Measurements from ENCODE around the gene LILRA6. TPM values are rescaled to one million over a fixed set of nuclear protein-coding genes. Genes with fewer than 3 reads are reported as not detected.
"Not testable (repeated sequence)": the region's sequence is repeated elsewhere in the genome, so short reads cannot be mapped to it uniquely, and the experiment has no call there.

LILRA6 gene
- total RNA-seq, 1 experiment from 2014 or later: not detected

DNA sequence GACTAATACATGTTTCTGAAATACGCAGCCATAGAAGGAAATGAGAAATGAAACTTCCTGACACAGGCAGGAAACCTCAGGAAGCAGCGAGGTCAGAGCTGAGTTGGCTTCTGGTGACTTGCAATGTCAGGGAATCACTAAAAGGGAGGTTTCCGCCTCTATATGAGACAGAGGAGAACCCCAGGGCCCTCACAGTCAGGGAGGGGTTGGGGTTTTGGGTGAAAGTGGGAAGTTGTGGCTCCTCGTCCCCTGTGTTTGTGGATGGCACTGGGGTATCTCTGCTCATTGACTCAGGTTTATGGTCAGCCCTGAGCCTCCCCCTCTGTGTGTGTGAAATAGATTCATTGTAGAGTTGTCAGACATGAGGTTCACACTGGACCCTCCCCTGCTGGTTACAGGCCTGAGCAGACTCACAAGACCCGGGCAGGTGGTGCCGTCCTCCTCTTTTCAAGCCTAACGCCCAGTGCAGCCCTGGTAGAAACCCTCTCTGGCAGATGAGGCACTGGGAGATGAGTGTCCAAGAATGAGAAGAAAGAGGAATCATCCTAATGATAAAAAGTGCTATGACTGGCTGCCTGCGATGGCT lies 5.5 kb upstream of the LILRA6 start:
- Mint-ChIP-seq H3K27me3 (ENCODE audit: insufficient read depth, unreplicated experiment) (peaks cover 28% of the 10 kb centered on the region), H3K36me3 (ENCODE audit: insufficient read depth, unreplicated experiment) (no peaks in the 10 kb centered on the region), H3K9me3 (ENCODE audit: unreplicated experiment) (no peaks in the 10 kb centered on the region), H3K4me1 (ENCODE audit: low read depth, unreplicated experiment) (no peaks in the 10 kb centered on the region), H3K4me3 (ENCODE audit: unreplicated experiment) (no peak overlapping the region), H3K27ac (ENCODE audit: unreplicated experiment) (no peak overlapping the region)
- Histone ChIP-seq H3K4me1 (no peaks in the 10 kb centered on the region), H3K4me3 (ENCODE audit: low read depth, low read length) (no peak overlapping the region), H3K36me3 (ENCODE audit: control insufficient read depth, insufficient read depth, low read length) (no peaks in the 10 kb centered on the region), H3K27me3 (replicated peaks; ENCODE audit: control insufficient read depth, insufficient read depth, low read length) (no peaks in the 10 kb centered on the region), H3K9me3 (no peaks in the 10 kb centered on the region)
- DNase-seq: no peak
- TF ChIP-seq, protein P1, sequence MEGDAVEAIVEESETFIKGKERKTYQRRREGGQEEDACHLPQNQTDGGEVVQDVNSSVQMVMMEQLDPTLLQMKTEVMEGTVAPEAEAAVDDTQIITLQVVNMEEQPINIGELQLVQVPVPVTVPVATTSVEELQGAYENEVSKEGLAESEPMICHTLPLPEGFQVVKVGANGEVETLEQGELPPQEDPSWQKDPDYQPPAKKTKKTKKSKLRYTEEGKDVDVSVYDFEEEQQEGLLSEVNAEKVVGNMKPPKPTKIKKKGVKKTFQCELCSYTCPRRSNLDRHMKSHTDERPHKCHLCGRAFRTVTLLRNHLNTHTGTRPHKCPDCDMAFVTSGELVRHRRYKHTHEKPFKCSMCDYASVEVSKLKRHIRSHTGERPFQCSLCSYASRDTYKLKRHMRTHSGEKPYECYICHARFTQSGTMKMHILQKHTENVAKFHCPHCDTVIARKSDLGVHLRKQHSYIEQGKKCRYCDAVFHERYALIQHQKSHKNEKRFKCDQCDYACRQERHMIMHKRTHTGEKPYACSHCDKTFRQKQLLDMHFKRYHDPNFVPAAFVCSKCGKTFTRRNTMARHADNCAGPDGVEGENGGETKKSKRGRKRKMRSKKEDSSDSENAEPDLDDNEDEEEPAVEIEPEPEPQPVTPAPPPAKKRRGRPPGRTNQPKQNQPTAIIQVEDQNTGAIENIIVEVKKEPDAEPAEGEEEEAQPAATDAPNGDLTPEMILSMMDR (IDR thresholded peaks at IDR 0.05; ENCODE audit: insufficient read depth in 1 of 2, low read depth in 1 of 2, low read length in 1 of 2, severe bottlenecking in 1 of 2, unreplicated experiment in 1 of 2): no peak
- ChIA-PET POLR2A (no interaction called here), CTCF (no interaction called here)
- no TSS peak for BruUV-seq (replicated peaks)
- intact Hi-C loops (cut with micrococcal nuclease; ENCODE audit: unreplicated experiment): no loop called here

DNA sequence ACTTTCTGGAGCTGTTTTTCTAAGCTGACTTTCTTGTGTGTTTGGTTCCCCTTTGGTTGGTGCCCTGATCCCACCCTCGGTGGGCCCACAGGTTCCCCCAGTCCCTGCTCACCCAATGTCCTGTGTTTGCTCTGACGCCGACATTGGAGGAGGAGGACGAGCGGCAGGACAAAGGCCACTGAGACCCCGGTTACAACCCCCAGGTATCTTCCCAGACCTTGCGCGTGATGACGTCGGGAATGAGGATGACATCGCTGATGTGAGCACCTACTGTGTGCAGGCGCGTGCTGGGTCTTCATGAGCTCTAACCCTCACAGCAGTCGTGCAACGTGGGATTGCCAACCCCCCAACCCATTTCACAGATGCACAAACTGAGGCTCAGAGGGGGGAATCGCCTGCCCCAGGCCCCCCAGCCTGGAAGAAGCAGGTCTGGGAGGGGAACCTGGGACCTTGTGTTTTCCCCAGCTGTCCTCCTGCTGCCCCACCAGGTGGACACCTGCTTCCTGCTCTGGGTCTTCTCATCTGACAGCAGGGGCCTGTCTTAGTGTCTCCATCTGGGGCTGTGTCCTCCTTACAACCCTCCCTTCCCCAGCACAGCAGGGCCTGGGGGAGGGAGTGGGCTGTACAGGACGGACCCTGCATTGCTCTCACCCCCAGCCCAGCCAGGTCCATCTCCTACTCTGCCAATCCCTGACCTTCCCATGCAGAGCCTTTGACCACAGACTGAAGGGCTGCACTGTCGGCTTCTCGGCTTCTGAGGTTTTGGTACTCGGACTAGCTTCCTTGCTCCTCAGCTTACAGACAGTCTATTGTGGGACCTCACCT lies 4.7 kb upstream of the LILRA6 start:
- POLR2A ChIA-PET: no interaction called here
- no TSS peak for BruUV-seq (replicated peaks)
- H3K36me3 Mint-ChIP-seq (ENCODE audit: insufficient read depth, unreplicated experiment): no peaks in the 10 kb centered on the region
- CTCF ChIA-PET: no interaction called here
- DNase-seq: no peak
- no peak overlapping the region for H3K4me3 Mint-ChIP-seq (ENCODE audit: unreplicated experiment)
- H3K4me1 ChIP-seq: no peaks in the 10 kb centered on the region
- intact Hi-C loops (cut with micrococcal nuclease; ENCODE audit: unreplicated experiment): no loop called here
- H3K4me3 ChIP-seq (ENCODE audit: low read depth, low read length): no peak overlapping the region
- H3K36me3 ChIP-seq (ENCODE audit: control insufficient read depth, insufficient read depth, low read length): no peaks in the 10 kb centered on the region
- H3K9me3 Mint-ChIP-seq (ENCODE audit: unreplicated experiment): no peaks in the 10 kb centered on the region
- H3K27me3 Mint-ChIP-seq (ENCODE audit: insufficient read depth, unreplicated experiment): peaks cover 23% of the 10 kb centered on the region
- TF ChIP-seq, protein P1 (IDR thresholded peaks at IDR 0.05; ENCODE audit: insufficient read depth in 1 of 2, low read depth in 1 of 2, low read length in 1 of 2, severe bottlenecking in 1 of 2, unreplicated experiment in 1 of 2): no peak
- no peaks in the 10 kb centered on the region for H3K27me3 ChIP-seq (replicated peaks; ENCODE audit: control insufficient read depth, insufficient read depth, low read length)
- H3K4me1 Mint-ChIP-seq (ENCODE audit: low read depth, unreplicated experiment): no peaks in the 10 kb centered on the region
- H3K9me3 ChIP-seq: no peaks in the 10 kb centered on the region
- no peak overlapping the region for H3K27ac Mint-ChIP-seq (ENCODE audit: unreplicated experiment)

DNA sequence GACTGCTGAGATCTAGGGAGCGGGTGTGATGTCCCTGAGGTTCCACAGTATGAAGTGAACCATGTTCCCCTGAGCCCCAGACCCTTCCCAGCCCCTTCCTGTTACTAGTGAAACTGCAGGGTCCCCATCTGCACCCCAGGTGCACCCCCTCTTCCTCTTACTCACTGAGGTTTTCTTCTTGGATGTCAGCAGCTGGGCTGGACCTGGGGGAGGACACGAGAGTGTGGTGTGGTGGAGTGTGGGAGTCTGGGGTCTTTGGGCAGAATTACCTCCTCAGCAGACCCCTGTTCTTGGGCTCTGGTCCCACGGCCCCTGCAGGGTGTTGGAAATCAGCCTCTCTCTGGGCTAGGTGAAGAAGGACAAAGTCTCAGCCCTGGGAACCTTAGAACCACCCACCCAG lies 3.3 kb upstream of the LILRA6 start:
- POLR2A ChIA-PET: no interaction called here
- BruUV-seq (replicated peaks): no TSS peak
- Mint-ChIP-seq H3K27ac (ENCODE audit: unreplicated experiment) (no peak overlapping the region), H3K4me1 (ENCODE audit: low read depth, unreplicated experiment) (no peaks in the 10 kb centered on the region), H3K27me3 (ENCODE audit: insufficient read depth, unreplicated experiment) (peaks cover 17% of the 10 kb centered on the region), H3K36me3 (ENCODE audit: insufficient read depth, unreplicated experiment) (no peaks in the 10 kb centered on the region), H3K9me3 (ENCODE audit: unreplicated experiment) (no peaks in the 10 kb centered on the region), H3K4me3 (ENCODE audit: unreplicated experiment) (no peak overlapping the region)
- no peaks in the 10 kb centered on the region for H3K36me3 ChIP-seq (ENCODE audit: control insufficient read depth, insufficient read depth, low read length)
- CTCF ChIA-PET: no interaction called here
- intact Hi-C loops (cut with micrococcal nuclease; ENCODE audit: unreplicated experiment): no loop called here
- H3K4me1 ChIP-seq: no peaks in the 10 kb centered on the region
- TF ChIP-seq, protein P1 (IDR thresholded peaks at IDR 0.05; ENCODE audit: insufficient read depth in 1 of 2, low read depth in 1 of 2, low read length in 1 of 2, severe bottlenecking in 1 of 2, unreplicated experiment in 1 of 2): no peak
- H3K27me3 ChIP-seq (replicated peaks; ENCODE audit: control insufficient read depth, insufficient read depth, low read length): no peaks in the 10 kb centered on the region
- H3K9me3 ChIP-seq: no peaks in the 10 kb centered on the region
- no peak for DNase-seq
- H3K4me3 ChIP-seq (ENCODE audit: low read depth, low read length): no peak overlapping the region

GRCh38 chr19:54243809-54244208 lies 1.2 kb upstream of the LILRA6 start:
- DNase-seq; intact Hi-C loops (cut with micrococcal nuclease; ENCODE audit: unreplicated experiment); H3K4me1 ChIP-seq; H3K27ac Mint-ChIP-seq (ENCODE audit: unreplicated experiment); H3K4me3 Mint-ChIP-seq (ENCODE audit: unreplicated experiment); H3K9me3 ChIP-seq; H3K4me3 ChIP-seq (ENCODE audit: low read depth, low read length); BruUV-seq (replicated peaks); H3K4me1 Mint-ChIP-seq (ENCODE audit: low read depth, unreplicated experiment); CTCF ChIA-PET; POLR2A ChIA-PET; H3K27me3 ChIP-seq (replicated peaks; ENCODE audit: control insufficient read depth, insufficient read depth, low read length); H3K36me3 Mint-ChIP-seq (ENCODE audit: insufficient read depth, unreplicated experiment); H3K9me3 Mint-ChIP-seq (ENCODE audit: unreplicated experiment); H3K36me3 ChIP-seq (ENCODE audit: control insufficient read depth, insufficient read depth, low read length): not testable (repeated sequence)
- peaks cover 11% of the 10 kb centered on the region for H3K27me3 Mint-ChIP-seq (ENCODE audit: insufficient read depth, unreplicated experiment)

DNA sequence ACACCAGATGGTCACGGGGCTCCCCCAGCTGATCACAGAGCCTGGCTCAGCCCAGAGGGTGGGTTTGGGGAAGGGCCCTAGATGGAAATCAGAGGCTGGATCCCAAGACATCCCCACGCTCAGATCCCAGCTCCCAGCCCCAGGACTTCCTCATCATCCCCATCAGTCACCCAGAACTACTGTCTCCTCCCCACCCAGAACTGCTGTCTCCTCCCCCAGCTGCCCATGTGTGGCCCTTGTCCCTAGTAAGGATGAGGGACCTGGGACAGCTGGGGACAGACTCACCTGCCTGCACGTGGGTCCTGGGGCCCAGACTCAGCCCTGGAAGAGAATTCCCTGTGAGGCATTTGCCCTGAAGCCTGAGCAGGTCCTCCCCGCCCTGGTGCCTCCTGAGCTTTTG lies 356 bp downstream of the LILRA6 start:
- BruUV-seq (replicated peaks); H3K9me3 Mint-ChIP-seq (ENCODE audit: unreplicated experiment); DNase-seq; H3K4me3 ChIP-seq (ENCODE audit: low read depth, low read length); H3K4me1 Mint-ChIP-seq (ENCODE audit: low read depth, unreplicated experiment); H3K9me3 ChIP-seq; POLR2A ChIA-PET; H3K4me3 Mint-ChIP-seq (ENCODE audit: unreplicated experiment); intact Hi-C loops (cut with micrococcal nuclease; ENCODE audit: unreplicated experiment); H3K4me1 ChIP-seq; H3K27me3 ChIP-seq (replicated peaks; ENCODE audit: control insufficient read depth, insufficient read depth, low read length); H3K27me3 Mint-ChIP-seq (ENCODE audit: insufficient read depth, unreplicated experiment); H3K27ac Mint-ChIP-seq (ENCODE audit: unreplicated experiment); CTCF ChIA-PET; H3K36me3 Mint-ChIP-seq (ENCODE audit: insufficient read depth, unreplicated experiment); H3K36me3 ChIP-seq (ENCODE audit: control insufficient read depth, insufficient read depth, low read length): not testable (repeated sequence)

Measured in Caco-2 (cell line).